Measurements from ENCODE around the gene SLC7A8.

SLC7A8 gene

GRCh38 chr14:23162005-23162404 is 21.5 kb downstream of the SLC7A8 start:
- DNase-seq (ENCODE audit: low read depth) = no peak
- TF ChIP-seq CTCF (IDR thresholded peaks at IDR 0.05; ENCODE audit: control insufficient read depth, insufficient read depth, low read depth, low read length, missing control alignments) = no peak
- H3K4me3 ChIP-seq (ENCODE audit: control insufficient read depth, low read depth, low read length) = no peak overlapping the region

- TF ChIP-seq CTCF (IDR thresholded peaks at IDR 0.05; ENCODE audit: control insufficient read depth, insufficient read depth, low read depth, low read length, missing control alignments) = no peak
- DNase-seq (ENCODE audit: low read depth) = peak; percentile 62
- no peak overlapping the region for H3K4me3 ChIP-seq (ENCODE audit: control insufficient read depth, low read depth, low read length)
Measured at GRCh38 chr14:23160924-23161522, 22.4 kb downstream of the SLC7A8 start.

- no peak for DNase-seq (ENCODE audit: low read depth)
- no peak overlapping the region for H3K4me3 ChIP-seq (ENCODE audit: control insufficient read depth, low read depth, low read length)
- TF ChIP-seq CTCF (IDR thresholded peaks at IDR 0.05; ENCODE audit: control insufficient read depth, insufficient read depth, low read depth, low read length, missing control alignments) = no peak
Measured at GRCh38 chr14:23159532-23159931, 23.9 kb downstream of the SLC7A8 start.

- TF ChIP-seq CTCF (IDR thresholded peaks at IDR 0.05; ENCODE audit: control insufficient read depth, insufficient read depth, low read depth, low read length, missing control alignments) = no peak
- DNase-seq (ENCODE audit: low read depth) = no peak
- H3K4me3 ChIP-seq (ENCODE audit: control insufficient read depth, low read depth, low read length) = no peak overlapping the region
Measured at GRCh38 chr14:23158779-23159178, 24.7 kb downstream of the SLC7A8 start.

GRCh38 chr14:23154964-23155587 is 28.4 kb downstream of the SLC7A8 start:
- peak; percentile 78 for DNase-seq (ENCODE audit: low read depth)
- no peak overlapping the region for H3K4me3 ChIP-seq (ENCODE audit: control insufficient read depth, low read depth, low read length)
- no peak for TF ChIP-seq CTCF (IDR thresholded peaks at IDR 0.05; ENCODE audit: control insufficient read depth, insufficient read depth, low read depth, low read length, missing control alignments)

GRCh38 chr14:23153851-23154796 is 29.3 kb downstream of the SLC7A8 start:
- peak overlapping the region; percentile 17 for H3K4me3 ChIP-seq (ENCODE audit: control insufficient read depth, low read depth, low read length)
- TF ChIP-seq CTCF (IDR thresholded peaks at IDR 0.05; ENCODE audit: control insufficient read depth, insufficient read depth, low read depth, low read length, missing control alignments) = no peak
- peak; percentile 62 for DNase-seq (ENCODE audit: low read depth)

Data from AG09309 (cell line).